Smooth muscle cell (in vitro differentiated cells): ENCODE results near the gene NONO. TPM values are rescaled to one million over a fixed set of nuclear protein-coding genes. Genes with fewer than 3 reads are reported as not detected.
"Not testable (repeated sequence)": the region's sequence is repeated elsewhere in the genome, so short reads cannot be mapped to it uniquely, and the experiment has no call there.

Source experiments
- DNase-seq: peaks from one replicate; lab custom pipeline; 2025; ENCODE audit not compliant: unreplicated experiment; lab: John Stamatoyannopoulos, UW
- H2AFZ ChIP-seq: fragments of 200-600 bp; sonication (generic); 2 replicates; pipeline ENCODE4 v1.6.0; 2016; ENCODE audit warnings: antibody characterized with exemption, low read depth, mild to moderate bottlenecking
- H3F3A ChIP-seq: fragments of 200-600 bp; sonication (generic); 2 replicates; pipeline ENCODE4 v1.6.0; 2017; ENCODE audit warnings: antibody characterized with exemption, low read depth
- H3K27ac ChIP-seq: fragments of 200-600 bp; sonication (generic); 2 replicates; pipeline ENCODE4 v1.5.1; 2016; ENCODE audit warnings: low read depth, mild to moderate bottlenecking
- H3K27me3 ChIP-seq: fragments of 200-600 bp; sonication (generic); 2 replicates; pipeline ENCODE4 v1.6.1; 2016; ENCODE audit warnings: low read depth, mild to moderate bottlenecking
- H3K36me3 ChIP-seq: fragments of 200-600 bp; sonication (generic); 2 replicates; pipeline ENCODE4 v1.5.1; 2016; ENCODE audit warnings: low read depth
- H3K4me1 ChIP-seq: fragments of 200-600 bp; sonication (generic); 2 replicates; pipeline ENCODE4 v1.5.1; 2016; ENCODE audit warnings: low read depth
- H3K4me2 ChIP-seq: fragments of 200-600 bp; sonication (generic); 2 replicates; pipeline ENCODE4 v1.6.0; 2016; ENCODE audit warnings: mild to moderate bottlenecking
- H3K4me3 ChIP-seq: fragments of 200-600 bp; sonication (generic); 2 replicates; pipeline ENCODE4 v1.5.1; 2016; ENCODE audit warnings: mild to moderate bottlenecking
- H3K79me2 ChIP-seq: fragments of 200-600 bp; sonication (generic); 2 replicates; pipeline ENCODE4 v1.6.0; 2016; ENCODE audit warnings: low read depth, mild to moderate bottlenecking
- H3K9ac ChIP-seq: fragments of 200-600 bp; sonication (generic); 2 replicates; pipeline ENCODE4 v1.6.0; 2016; ENCODE audit warnings: low read depth
- H3K9me3 ChIP-seq: fragments of 200-600 bp; sonication (generic); replicated peaks from 2 replicates; pipeline ENCODE4 v1.5.1; 2016; ENCODE audit warnings: low read depth
- H4K20me1 ChIP-seq: fragments of 200-600 bp; sonication (generic); 2 replicates; pipeline ENCODE4 v1.6.0; 2016; ENCODE audit warnings: low read depth
- CTCF ChIP-seq: fragments of 200-600 bp; sonication (generic); IDR thresholded peaks from 2 replicates; pipeline ENCODE4 v1.5.1; 2017; ENCODE audit warnings: borderline replicate concordance, mild to moderate bottlenecking, antibody characterized with exemption; ENCODE audit not compliant: insufficient read depth, poor library complexity, severe bottlenecking
- WGBS: methylation state at CpG from one replicate; pipeline ENCODE4 v1.1.7; 2016; ENCODE audit warnings: low lambda C conversion rate; 5-methylcytosine and 5-hydroxymethylcytosine counted together
- polyA plus RNA-seq: library from polyadenylated mRNA; unstranded; fragments of >200 nt; fragmentation: Nextera tagmentation; extraction: Ambion mirVana; gene quantifications from 2 replicates; pipeline ENCODE4 v1.2.1, GENCODE V29; 2016
- total RNA-seq: library from RNA; depleted of rRNA; stranded (reverse); fragments of >200 nt; gene quantifications from 2 replicates; pipeline ENCODE4 v1.2.3, GENCODE V29; 2014

Gene NONO
- total and polyA plus RNA-seq, 2 experiments from 2014 or later: 192 to 256 TPM

GRCh38 chrX:71320126-71320525, 36.7 kb downstream of the NONO start:
- H3K4me3 ChIP-seq: no peak overlapping the region
- H4K20me1 ChIP-seq: no peaks in the 10 kb centered on the region
- no peaks in the 10 kb centered on the region for H3K4me1 ChIP-seq
- no peaks in the 10 kb centered on the region for H3K36me3 ChIP-seq
- WGBS: 79% methylated on average over 1 of the region's 1 CpG
- no peak for DNase-seq
- no peak overlapping the region for H3K27ac ChIP-seq
- no peaks in the 10 kb centered on the region for H3K79me2 ChIP-seq
- H3K9ac ChIP-seq: no peak overlapping the region
- no peaks in the 10 kb centered on the region for H3F3A ChIP-seq
- no peaks in the 10 kb centered on the region for H3K27me3 ChIP-seq
- TF ChIP-seq CTCF: no peak
- no peak overlapping the region for H2AFZ ChIP-seq
- H3K4me2 ChIP-seq: no peak overlapping the region
- H3K9me3 ChIP-seq: no peaks in the 10 kb centered on the region

- no peaks in the 10 kb centered on the region for H3K36me3 ChIP-seq
- H3K4me3 ChIP-seq: no peak overlapping the region
- no peaks in the 10 kb centered on the region for H4K20me1 ChIP-seq
- H3K79me2 ChIP-seq: no peaks in the 10 kb centered on the region
- H3K4me1 ChIP-seq: no peaks in the 10 kb centered on the region
- no peak overlapping the region for H3K27ac ChIP-seq
- H3K9ac ChIP-seq: no peak overlapping the region
- no peak for TF ChIP-seq CTCF
- no peak overlapping the region for H3K4me2 ChIP-seq
- no peak for DNase-seq
- no peaks in the 10 kb centered on the region for H3K9me3 ChIP-seq
- H3K27me3 ChIP-seq: no peaks in the 10 kb centered on the region
- H2AFZ ChIP-seq: no peak overlapping the region
- WGBS: 85% methylated on average over 1 of the region's 1 CpG
- H3F3A ChIP-seq: no peaks in the 10 kb centered on the region
Measured at GRCh38 chrX:71321731-71322130, 38.3 kb downstream of the NONO start.

- 88% methylated on average over 11 of the region's 11 CpGs for WGBS
- H2AFZ ChIP-seq, DNase-seq, H3K36me3 ChIP-seq, H3K9ac ChIP-seq, H3K4me3 ChIP-seq, H3K4me2 ChIP-seq, H3K79me2 ChIP-seq, H3F3A ChIP-seq, H3K9me3 ChIP-seq, H3K4me1 ChIP-seq, H3K27me3 ChIP-seq, H4K20me1 ChIP-seq, H3K27ac ChIP-seq: not testable (repeated sequence)
Measured at GRCh38 chrX:71324452-71324851, 41.0 kb downstream of the NONO start.

GRCh38 chrX:71326394-71326793, 43.0 kb downstream of the NONO start:
- no peak overlapping the region for H3K27ac ChIP-seq
- no peak overlapping the region for H3K4me3 ChIP-seq
- no peaks in the 10 kb centered on the region for H3K9me3 ChIP-seq
- no peaks in the 10 kb centered on the region for H3K36me3 ChIP-seq
- no peaks in the 10 kb centered on the region for H4K20me1 ChIP-seq
- H3K4me2 ChIP-seq: no peak overlapping the region
- H3F3A ChIP-seq: no peaks in the 10 kb centered on the region
- no peaks in the 10 kb centered on the region for H3K4me1 ChIP-seq
- no peaks in the 10 kb centered on the region for H3K27me3 ChIP-seq
- H3K9ac ChIP-seq: no peak overlapping the region
- no peak for TF ChIP-seq CTCF
- DNase-seq: no peak
- H3K79me2 ChIP-seq: no peaks in the 10 kb centered on the region
- no peak overlapping the region for H2AFZ ChIP-seq
- WGBS: 78% methylated on average over 3 of the region's 3 CpGs

- H3K4me1 ChIP-seq, H3K4me2 ChIP-seq, H3K27me3 ChIP-seq, H3K79me2 ChIP-seq, H3K9ac ChIP-seq, H3K4me3 ChIP-seq, H3K9me3 ChIP-seq, H4K20me1 ChIP-seq, H3K27ac ChIP-seq, H3F3A ChIP-seq, H2AFZ ChIP-seq, DNase-seq, H3K36me3 ChIP-seq: not testable (repeated sequence)
- 71% methylated on average over 5 of the region's 5 CpGs for WGBS
Measured at GRCh38 chrX:71349151-71349665, 65.8 kb downstream of the NONO start.

GRCh38 chrX:71349867-71350266, 66.4 kb downstream of the NONO start:
- H3K79me2 ChIP-seq, H3K9ac ChIP-seq, DNase-seq, H2AFZ ChIP-seq, H3F3A ChIP-seq, H3K27me3 ChIP-seq, H3K9me3 ChIP-seq, H3K27ac ChIP-seq, H3K4me1 ChIP-seq, H3K36me3 ChIP-seq, H3K4me2 ChIP-seq, H4K20me1 ChIP-seq, H3K4me3 ChIP-seq: not testable (repeated sequence)
- 33% methylated on average over 1 of the region's 6 CpGs for WGBS
